Measurements from ENCODE around the gene XRCC6. TPM values are rescaled to one million over a fixed set of nuclear protein-coding genes. Genes with fewer than 3 reads are reported as not detected.

The XRCC6 gene
- total and polyA plus RNA-seq, 2 of the 13 experiments (the other 11 are each of a cell fraction or from before 2014, with no cell fraction given), result 124 to 625 TPM

DNA sequence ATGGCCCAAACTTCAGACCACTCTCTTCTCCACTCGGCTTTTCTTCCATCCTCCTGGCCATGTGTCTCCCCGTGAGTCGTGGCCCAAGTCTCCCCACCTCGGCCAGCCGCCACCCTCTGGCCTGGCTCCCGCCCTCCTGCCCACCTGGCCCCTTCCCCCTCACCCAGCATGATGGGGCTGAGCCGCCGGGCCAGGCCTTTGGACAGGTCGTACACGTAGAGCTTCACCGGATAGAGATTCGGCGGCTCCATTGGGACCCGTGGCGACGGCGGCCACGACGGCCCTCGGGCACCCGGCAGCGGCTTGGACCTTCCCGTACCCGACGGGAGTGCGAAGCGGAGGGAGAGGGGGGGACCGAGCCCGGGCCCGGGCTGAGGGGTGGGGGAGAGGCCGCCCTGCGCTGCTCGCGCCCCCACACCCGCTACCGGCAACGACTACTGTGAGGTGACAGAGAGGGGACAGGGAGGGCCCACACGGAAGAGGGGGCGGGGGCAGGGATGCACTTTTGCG is 451 bp upstream of the XRCC6 start, which contains the start of gene DESI1 (continued):
- TF ChIP-seq, protein P1, sequence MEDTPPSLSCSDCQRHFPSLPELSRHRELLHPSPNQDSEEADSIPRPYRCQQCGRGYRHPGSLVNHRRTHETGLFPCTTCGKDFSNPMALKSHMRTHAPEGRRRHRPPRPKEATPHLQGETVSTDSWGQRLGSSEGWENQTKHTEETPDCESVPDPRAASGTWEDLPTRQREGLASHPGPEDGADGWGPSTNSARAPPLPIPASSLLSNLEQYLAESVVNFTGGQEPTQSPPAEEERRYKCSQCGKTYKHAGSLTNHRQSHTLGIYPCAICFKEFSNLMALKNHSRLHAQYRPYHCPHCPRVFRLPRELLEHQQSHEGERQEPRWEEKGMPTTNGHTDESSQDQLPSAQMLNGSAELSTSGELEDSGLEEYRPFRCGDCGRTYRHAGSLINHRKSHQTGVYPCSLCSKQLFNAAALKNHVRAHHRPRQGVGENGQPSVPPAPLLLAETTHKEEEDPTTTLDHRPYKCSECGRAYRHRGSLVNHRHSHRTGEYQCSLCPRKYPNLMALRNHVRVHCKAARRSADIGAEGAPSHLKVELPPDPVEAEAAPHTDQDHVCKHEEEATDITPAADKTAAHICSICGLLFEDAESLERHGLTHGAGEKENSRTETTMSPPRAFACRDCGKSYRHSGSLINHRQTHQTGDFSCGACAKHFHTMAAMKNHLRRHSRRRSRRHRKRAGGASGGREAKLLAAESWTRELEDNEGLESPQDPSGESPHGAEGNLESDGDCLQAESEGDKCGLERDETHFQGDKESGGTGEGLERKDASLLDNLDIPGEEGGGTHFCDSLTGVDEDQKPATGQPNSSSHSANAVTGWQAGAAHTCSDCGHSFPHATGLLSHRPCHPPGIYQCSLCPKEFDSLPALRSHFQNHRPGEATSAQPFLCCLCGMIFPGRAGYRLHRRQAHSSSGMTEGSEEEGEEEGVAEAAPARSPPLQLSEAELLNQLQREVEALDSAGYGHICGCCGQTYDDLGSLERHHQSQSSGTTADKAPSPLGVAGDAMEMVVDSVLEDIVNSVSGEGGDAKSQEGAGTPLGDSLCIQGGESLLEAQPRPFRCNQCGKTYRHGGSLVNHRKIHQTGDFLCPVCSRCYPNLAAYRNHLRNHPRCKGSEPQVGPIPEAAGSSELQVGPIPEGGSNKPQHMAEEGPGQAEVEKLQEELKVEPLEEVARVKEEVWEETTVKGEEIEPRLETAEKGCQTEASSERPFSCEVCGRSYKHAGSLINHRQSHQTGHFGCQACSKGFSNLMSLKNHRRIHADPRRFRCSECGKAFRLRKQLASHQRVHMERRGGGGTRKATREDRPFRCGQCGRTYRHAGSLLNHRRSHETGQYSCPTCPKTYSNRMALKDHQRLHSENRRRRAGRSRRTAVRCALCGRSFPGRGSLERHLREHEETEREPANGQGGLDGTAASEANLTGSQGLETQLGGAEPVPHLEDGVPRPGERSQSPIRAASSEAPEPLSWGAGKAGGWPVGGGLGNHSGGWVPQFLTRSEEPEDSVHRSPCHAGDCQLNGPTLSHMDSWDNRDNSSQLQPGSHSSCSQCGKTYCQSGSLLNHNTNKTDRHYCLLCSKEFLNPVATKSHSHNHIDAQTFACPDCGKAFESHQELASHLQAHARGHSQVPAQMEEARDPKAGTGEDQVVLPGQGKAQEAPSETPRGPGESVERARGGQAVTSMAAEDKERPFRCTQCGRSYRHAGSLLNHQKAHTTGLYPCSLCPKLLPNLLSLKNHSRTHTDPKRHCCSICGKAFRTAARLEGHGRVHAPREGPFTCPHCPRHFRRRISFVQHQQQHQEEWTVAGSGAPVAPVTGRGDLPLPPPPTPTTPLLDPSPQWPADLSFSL (CRISPR knock-in tag; IDR thresholded peaks at IDR 0.05), result no peak
- TF ChIP-seq POGZ (CRISPR knock-in tag; IDR thresholded peaks at IDR 0.05) (no peak; the same call in 1 of the 2 replicates), ZNF414 (CRISPR knock-in tag; IDR thresholded peaks at IDR 0.05) (no peak), ZSCAN30 (CRISPR knock-in tag; IDR thresholded peaks at IDR 0.05) (0 out of 2 replicates have a peak, but pooled peaks have one; percentile 10), ZSCAN25 (CRISPR knock-in tag; IDR thresholded peaks at IDR 0.05) (no peak), ZNF160 (CRISPR knock-in tag; IDR thresholded peaks at IDR 0.05) (peak; percentile 72; the same call in 1 of the 2 replicates), ZSCAN29 (CRISPR knock-in tag; conservative IDR thresholded peaks at IDR 0.05) (0 out of 2 replicates have a peak, but pooled peaks have one; percentile 42), PITX1 (CRISPR knock-in tag; IDR thresholded peaks at IDR 0.05) (no peak), FOXJ3 (CRISPR knock-in tag; IDR thresholded peaks at IDR 0.05; ENCODE audit: borderline replicate concordance) (no peak), RFX5 (IDR thresholded peaks at IDR 0.05; ENCODE audit: low read depth, low read length) (no peak), TEAD2 (CRISPR knock-in tag; IDR thresholded peaks at IDR 0.05) (no peak), TMF1 (CRISPR knock-in tag; IDR thresholded peaks at IDR 0.05; ENCODE audit: low read depth) (no peak), ZFX (CRISPR knock-in tag; IDR thresholded peaks at IDR 0.05; ENCODE audit: low read depth) (peak; percentile 85), HNRNPK (IDR thresholded peaks at IDR 0.05; ENCODE audit: low read depth, low read length, poor library complexity, severe bottlenecking) (peak; percentile 67), YEATS2 (CRISPR knock-in tag; IDR thresholded peaks at IDR 0.05; ENCODE audit: borderline replicate concordance) (no peak), DNMT1 (CRISPR knock-in tag; IDR thresholded peaks at IDR 0.05) (no peak), PCBP1 (IDR thresholded peaks at IDR 0.05; ENCODE audit: borderline replicate concordance, low read depth, low read length) (no peak; the same call in 1 of the 2 replicates), ZNF335 (CRISPR knock-in tag; IDR thresholded peaks at IDR 0.05) (no peak), HCFC1 (IDR thresholded peaks at IDR 0.05; ENCODE audit: low read depth, low read length) (peak; percentile 28; the same call in 1 of the 2 replicates), KAT2B (IDR thresholded peaks at IDR 0.05; ENCODE audit: borderline replicate concordance, low read depth, low read length) (no peak), SRSF1 (optimal IDR thresholded peaks at IDR 0.05; ENCODE audit: low read depth, low read length) (no peak), ZNF33A (CRISPR knock-in tag; IDR thresholded peaks at IDR 0.05; ENCODE audit: borderline replicate concordance) (no peak)
- TF ChIP-seq, protein P2, sequence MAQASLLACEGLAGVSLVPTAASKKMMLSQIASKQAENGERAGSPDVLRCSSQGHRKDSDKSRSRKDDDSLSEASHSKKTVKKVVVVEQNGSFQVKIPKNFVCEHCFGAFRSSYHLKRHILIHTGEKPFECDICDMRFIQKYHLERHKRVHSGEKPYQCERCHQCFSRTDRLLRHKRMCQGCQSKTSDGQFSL (CRISPR knock-in tag; IDR thresholded peaks at IDR 0.05), result no peak
